Uterus (tissue), 4 donors: Measurements from ENCODE around the gene SPAG4. TPM values are rescaled to one million over a fixed set of nuclear protein-coding genes. Genes with fewer than 3 reads are reported as not detected.

ENCODE experiments used
- DNase-seq, 2 donors: peaks; one replicate each; pipeline ENCODE4 v3.0.0-alpha.2; 2019 to 2020
- H3K27ac ChIP-seq, 2 donors: fragments of 200-600 bp; sonication (generic); 1 replicate in 1 of 2; 2 replicates in 1 of 2; pipeline ENCODE4 v1.5.1; 2016 to 2018
- H3K27me3 ChIP-seq, 2 donors: fragments of 200-600 bp; sonication (generic); one replicate each; pipeline ENCODE4 v1.5.1; 2018 to 2019; ENCODE audit warnings: control low read depth in 1 of 2
- H3K36me3 ChIP-seq, 2 donors: fragments of 200-600 bp; sonication (generic); one replicate each; pipeline ENCODE4 v1.5.1; 2019; ENCODE audit warnings: control low read depth in 1 of 2
- H3K4me1 ChIP-seq, 2 donors: fragments of 200-600 bp; sonication (generic); one replicate each; pipeline ENCODE4 v1.5.1; 2018 to 2019; ENCODE audit warnings: control low read depth in 1 of 2
- H3K4me3 ChIP-seq, 2 donors: fragments of 200-600 bp; sonication (generic); 1 replicate in 1 of 2; 2 replicates in 1 of 2; pipeline ENCODE4 v1.5.1; 2018 to 2019; ENCODE audit warnings: mild to moderate bottlenecking in 1 of 2
- H3K9me3 ChIP-seq, 2 donors: fragments of 200-600 bp; sonication (generic); one replicate each; pipeline ENCODE4 v1.5.1; 2019; ENCODE audit warnings: control low read depth in 1 of 2
- POLR2A ChIP-seq, 2 donors: fragments of 450-650 bp; IDR thresholded peaks; one replicate each; pipeline ENCODE4 v1.6.1; 2016; ENCODE audit warnings: antibody characterized with exemption in 2 of 2, mild to moderate bottlenecking in 1 of 2, moderate library complexity in 1 of 2
- intact Hi-C: fragments of 100-400 bp; cut with DNase I; formaldehyde crosslinking; loops from one replicate; pipeline ENCODE4 v1.15.1; 2023; ENCODE audit warnings: low total_unique reads
- total RNA-seq, 4 donors: library from RNA; depleted of rRNA in 3 of 4; stranded (reverse); fragments of >200 nt in 3 of 4; gene quantifications; one replicate each; pipeline versions ENCODE4 v1.1.0 to v1.2.4, GENCODE V29; 2014 to 2023
- TF ChIP-seq, protein P1 (sequence below), 4 experiments: fragments of 200-600 bp in 2 of 4; fragments of 450-650 bp in 2 of 4; sonication (generic) in 2 of 4; IDR thresholded peaks; one replicate each; pipeline ENCODE4 v1.5.1; 2016 to 2019; ENCODE audit warnings: antibody characterized with exemption in 4 of 4, mild to moderate bottlenecking in 2 of 4, moderate library complexity in 1 of 4
- donor health status: DM: yes; HTN: yes; CAD: no.

SPAG4 gene
- total RNA-seq, 4 donors from 2014 or later: 2.1 to 8.4 TPM; not detected in 2

DNA sequence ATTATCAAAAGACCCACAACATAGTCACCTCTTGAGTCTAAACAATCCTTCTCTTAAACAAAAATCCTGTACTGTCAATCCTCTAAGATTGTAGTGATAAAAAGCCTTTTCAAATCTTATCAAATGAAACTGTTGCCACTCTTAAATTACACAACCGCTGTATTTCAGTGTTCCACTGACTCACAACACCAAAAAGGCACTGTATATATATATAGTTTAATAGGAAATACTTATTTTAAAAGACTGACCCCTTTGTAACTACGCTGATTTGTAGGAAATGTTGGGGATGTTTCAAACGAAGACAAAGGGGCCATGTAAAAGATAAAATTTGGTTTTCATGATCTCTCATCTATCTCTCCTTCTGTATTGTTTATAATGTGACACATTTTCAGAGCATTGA, 35.0 kb downstream of the SPAG4 start:
- H3K27me3 ChIP-seq: no peaks in the 10 kb centered on the region
- no peaks in the 10 kb centered on the region for H3K9me3 ChIP-seq
- H3K4me3 ChIP-seq: no peak overlapping the region
- H3K36me3 ChIP-seq: no peaks in the 10 kb centered on the region
- no peak overlapping the region for H3K27ac ChIP-seq
- no peak for DNase-seq
- H3K4me1 ChIP-seq: peaks cover 0 to 9% of the 10 kb centered on the region in 2 donors
- intact Hi-C loops: no loop called here
- TF ChIP-seq, protein P1, sequence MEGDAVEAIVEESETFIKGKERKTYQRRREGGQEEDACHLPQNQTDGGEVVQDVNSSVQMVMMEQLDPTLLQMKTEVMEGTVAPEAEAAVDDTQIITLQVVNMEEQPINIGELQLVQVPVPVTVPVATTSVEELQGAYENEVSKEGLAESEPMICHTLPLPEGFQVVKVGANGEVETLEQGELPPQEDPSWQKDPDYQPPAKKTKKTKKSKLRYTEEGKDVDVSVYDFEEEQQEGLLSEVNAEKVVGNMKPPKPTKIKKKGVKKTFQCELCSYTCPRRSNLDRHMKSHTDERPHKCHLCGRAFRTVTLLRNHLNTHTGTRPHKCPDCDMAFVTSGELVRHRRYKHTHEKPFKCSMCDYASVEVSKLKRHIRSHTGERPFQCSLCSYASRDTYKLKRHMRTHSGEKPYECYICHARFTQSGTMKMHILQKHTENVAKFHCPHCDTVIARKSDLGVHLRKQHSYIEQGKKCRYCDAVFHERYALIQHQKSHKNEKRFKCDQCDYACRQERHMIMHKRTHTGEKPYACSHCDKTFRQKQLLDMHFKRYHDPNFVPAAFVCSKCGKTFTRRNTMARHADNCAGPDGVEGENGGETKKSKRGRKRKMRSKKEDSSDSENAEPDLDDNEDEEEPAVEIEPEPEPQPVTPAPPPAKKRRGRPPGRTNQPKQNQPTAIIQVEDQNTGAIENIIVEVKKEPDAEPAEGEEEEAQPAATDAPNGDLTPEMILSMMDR (IDR thresholded peaks at IDR 0.05): no peak
- TF ChIP-seq POLR2A (IDR thresholded peaks at IDR 0.05): no peak

- no peak for DNase-seq
- TF ChIP-seq POLR2A (IDR thresholded peaks at IDR 0.05): no peak
- TF ChIP-seq, protein P1 (IDR thresholded peaks at IDR 0.05): no peak
- H3K36me3 ChIP-seq: no peaks in the 10 kb centered on the region
- peaks cover 0 to 9% of the 10 kb centered on the region in 2 donors for H3K4me1 ChIP-seq
- no peak overlapping the region for H3K4me3 ChIP-seq
- H3K27me3 ChIP-seq: no peaks in the 10 kb centered on the region
- intact Hi-C loops: no loop called here
- no peaks in the 10 kb centered on the region for H3K9me3 ChIP-seq
- no peak overlapping the region for H3K27ac ChIP-seq
These were observed 36.3 kb downstream of the SPAG4 start for GRCh38 chr20:35651958-35652357.

DNA sequence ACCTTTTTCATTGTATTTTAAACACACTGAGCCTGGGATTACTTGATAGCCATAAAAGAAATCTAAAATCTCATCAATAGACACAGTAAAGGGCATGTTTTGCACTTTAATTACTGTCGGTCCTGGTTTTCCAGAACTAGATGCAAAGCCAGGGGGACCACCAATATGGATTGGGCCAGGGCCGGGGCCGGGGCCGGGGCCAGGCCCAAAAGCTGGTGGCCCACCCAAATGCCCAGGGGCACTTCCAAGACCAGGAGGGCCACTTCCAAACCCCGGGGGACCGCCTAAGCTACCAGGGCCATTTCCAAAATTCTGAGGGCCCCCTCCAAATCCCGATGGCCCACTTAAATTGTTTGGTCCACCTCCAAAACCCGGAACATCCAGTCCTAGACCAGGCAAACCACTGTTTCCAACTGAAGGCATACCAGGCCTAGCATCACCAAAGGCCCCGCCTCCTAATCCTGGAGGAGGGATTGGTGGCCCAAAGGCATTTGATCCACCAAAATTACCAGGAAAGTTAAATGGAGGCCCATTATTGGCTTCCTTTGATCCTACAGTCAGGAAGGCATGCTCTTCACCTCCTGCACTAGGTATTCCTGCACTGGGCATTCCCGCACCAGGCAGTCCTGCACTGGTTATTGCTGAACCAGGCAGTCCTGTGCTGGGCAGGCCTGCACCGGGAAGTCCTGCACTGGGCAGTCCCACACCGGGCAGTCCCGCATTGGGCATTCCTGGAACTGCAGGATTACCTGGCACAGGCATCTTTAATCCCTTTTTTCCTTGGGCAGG, 37.2 kb downstream of the SPAG4 start:
- no peak for DNase-seq
- Histone ChIP-seq H3K27me3 (no peaks in the 10 kb centered on the region), H3K27ac (no peak overlapping the region), H3K36me3 (no peaks in the 10 kb centered on the region), H3K9me3 (no peaks in the 10 kb centered on the region), H3K4me1 (peaks cover 0 to 9% of the 10 kb centered on the region in 2 donors), H3K4me3 (no peak overlapping the region)
- intact Hi-C loops: no loop called here
- TF ChIP-seq, protein P1 (IDR thresholded peaks at IDR 0.05): no peak
- TF ChIP-seq POLR2A (IDR thresholded peaks at IDR 0.05): no peak

DNA sequence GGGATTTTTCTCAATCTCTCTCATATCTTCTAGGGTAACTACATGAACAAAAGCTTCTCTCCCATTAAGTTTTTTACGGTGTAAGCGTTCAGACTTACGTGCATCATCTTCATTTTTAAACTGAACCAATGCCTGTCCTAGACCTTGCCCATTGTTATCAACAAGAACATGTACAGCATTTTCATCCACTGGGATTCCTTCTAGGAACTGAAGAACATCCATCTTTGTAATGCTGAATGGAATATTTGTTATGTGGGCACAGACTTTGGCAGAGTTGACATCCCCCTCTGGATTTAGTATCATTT, 37.8 kb downstream of the SPAG4 start:
- no peak overlapping the region for H3K27ac ChIP-seq
- no peaks in the 10 kb centered on the region for H3K9me3 ChIP-seq
- DNase-seq: no peak
- intact Hi-C loops: no loop called here
- H3K27me3 ChIP-seq: no peaks in the 10 kb centered on the region
- no peaks in the 10 kb centered on the region for H3K36me3 ChIP-seq
- no peak for TF ChIP-seq POLR2A (IDR thresholded peaks at IDR 0.05)
- TF ChIP-seq, protein P1 (IDR thresholded peaks at IDR 0.05): no peak
- no peak overlapping the region for H3K4me3 ChIP-seq
- peaks cover 0 to 9% of the 10 kb centered on the region in 2 donors for H3K4me1 ChIP-seq

- no peaks in the 10 kb centered on the region for H3K36me3 ChIP-seq
- H3K4me3 ChIP-seq: no peak overlapping the region
- no peaks in the 10 kb centered on the region for H3K27me3 ChIP-seq
- H3K9me3 ChIP-seq: no peaks in the 10 kb centered on the region
- no peak overlapping the region for H3K27ac ChIP-seq
- TF ChIP-seq, protein P1 (IDR thresholded peaks at IDR 0.05): no peak
- TF ChIP-seq POLR2A (IDR thresholded peaks at IDR 0.05): no peak
- peaks cover 0 to 9% of the 10 kb centered on the region in 2 donors for H3K4me1 ChIP-seq
- intact Hi-C loops: no loop called here
- no peak for DNase-seq
These were observed 38.3 kb downstream of the SPAG4 start for GRCh38 chr20:35653893-35654292.
